Lower lobe of right lung (tissue), 2 donors: Measurements from ENCODE around the gene AMMECR1L. TPM values are rescaled to one million over a fixed set of nuclear protein-coding genes. Genes with fewer than 3 reads are reported as not detected.
"Not testable (repeated sequence)": the region's sequence is repeated elsewhere in the genome, so short reads cannot be mapped to it uniquely, and the experiment has no call there.

Experiments used
- ATAC-seq, 2 donors: fragments of 200-7000 bp; cut with Tn5 transposase; one replicate each; pipeline ENCODE4 v1.9.1; 2020 to 2022; ENCODE audit warnings: mild to moderate bottlenecking in 2 of 2, moderate library complexity in 2 of 2
- DNase-seq: peaks from one replicate; pipeline ENCODE4 v3.0.0-alpha.2; 2020
- H3K27ac ChIP-seq: fragments of 200-600 bp; one replicate; pipeline ENCODE4 v1.8.0; 2022
- H3K27me3 ChIP-seq: fragments of 200-600 bp; one replicate; pipeline ENCODE4 v1.8.0; 2022; ENCODE audit warnings: low read depth
- H3K36me3 ChIP-seq: fragments of 200-600 bp; one replicate; pipeline ENCODE4 v1.8.0; 2022; ENCODE audit warnings: mild to moderate bottlenecking
- H3K4me1 ChIP-seq: fragments of 200-600 bp; one replicate; pipeline ENCODE4 v1.8.0; 2022
- H3K4me3 ChIP-seq: fragments of 200-600 bp; one replicate; pipeline ENCODE4 v1.8.0; 2022; ENCODE audit warnings: mild to moderate bottlenecking
- H3K9me3 ChIP-seq: fragments of 200-600 bp; one replicate; pipeline ENCODE4 v1.8.0; 2022
- intact Hi-C: fragments of 100-400 bp; cut with DNase I; formaldehyde crosslinking; loops from one replicate; pipeline ENCODE4 v1.11.0; 2022
- total RNA-seq: library from RNA; stranded (reverse); fragmentation: NEBNext Ultra II Directional; extraction: Animal tissue kit (Norgen Biotek cat#: 25700); gene quantifications from one replicate; pipeline ENCODE4 v1.2.1, GENCODE V29; 2021
- TF ChIP-seq, protein P1 (sequence below): fragments of 200-600 bp; IDR thresholded peaks from one replicate; pipeline ENCODE4 v1.8.0; 2022; ENCODE audit warnings: antibody characterized with exemption, mild to moderate bottlenecking
- donor health status: DM: no; HTN: yes; CAD: no; lungs with severe emphysema.

AMMECR1L gene
- total RNA-seq, 1 donor from 2014 or later, result 14.8 TPM

DNA sequence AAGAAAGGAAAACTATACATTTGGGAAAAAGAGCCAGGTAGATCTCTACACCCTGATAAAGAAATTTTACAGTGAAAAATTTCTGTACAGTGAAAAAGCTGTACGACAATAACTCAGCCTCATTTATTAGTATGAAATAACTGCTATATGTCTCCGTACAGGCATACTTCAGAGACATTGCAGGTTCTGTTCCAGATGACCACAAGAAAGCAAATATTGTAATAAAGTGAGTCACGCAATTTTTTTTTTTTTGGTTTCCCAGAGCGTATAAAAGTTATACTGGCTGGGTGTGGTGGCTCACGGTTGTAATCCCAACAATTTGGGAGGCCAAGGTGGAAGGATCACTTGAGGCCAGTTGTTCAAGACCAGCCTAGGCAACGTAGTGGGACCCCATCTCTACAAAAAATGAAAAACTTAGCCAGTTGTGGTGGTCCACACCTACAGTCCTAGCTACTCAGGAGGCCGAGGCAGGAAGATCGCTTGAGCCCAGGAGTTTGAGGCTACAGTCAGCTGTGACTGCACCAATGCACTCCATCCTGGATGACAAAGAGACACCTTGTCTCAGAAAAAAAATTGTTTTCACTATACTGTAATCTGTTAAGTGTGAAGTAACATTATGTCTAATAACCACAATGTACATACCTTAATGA lies 28.2 kb upstream of the AMMECR1L start:
- no peak for DNase-seq
- Histone ChIP-seq H3K36me3 (no peaks in the 10 kb centered on the region), H3K9me3 (no peaks in the 10 kb centered on the region), H3K27me3 (no peaks in the 10 kb centered on the region), H3K27ac (no peak overlapping the region), H3K4me3 (no peak overlapping the region), H3K4me1 (no peaks in the 10 kb centered on the region)
- intact Hi-C loops, result no loop called here
- no peak for ATAC-seq
- TF ChIP-seq, protein P1, sequence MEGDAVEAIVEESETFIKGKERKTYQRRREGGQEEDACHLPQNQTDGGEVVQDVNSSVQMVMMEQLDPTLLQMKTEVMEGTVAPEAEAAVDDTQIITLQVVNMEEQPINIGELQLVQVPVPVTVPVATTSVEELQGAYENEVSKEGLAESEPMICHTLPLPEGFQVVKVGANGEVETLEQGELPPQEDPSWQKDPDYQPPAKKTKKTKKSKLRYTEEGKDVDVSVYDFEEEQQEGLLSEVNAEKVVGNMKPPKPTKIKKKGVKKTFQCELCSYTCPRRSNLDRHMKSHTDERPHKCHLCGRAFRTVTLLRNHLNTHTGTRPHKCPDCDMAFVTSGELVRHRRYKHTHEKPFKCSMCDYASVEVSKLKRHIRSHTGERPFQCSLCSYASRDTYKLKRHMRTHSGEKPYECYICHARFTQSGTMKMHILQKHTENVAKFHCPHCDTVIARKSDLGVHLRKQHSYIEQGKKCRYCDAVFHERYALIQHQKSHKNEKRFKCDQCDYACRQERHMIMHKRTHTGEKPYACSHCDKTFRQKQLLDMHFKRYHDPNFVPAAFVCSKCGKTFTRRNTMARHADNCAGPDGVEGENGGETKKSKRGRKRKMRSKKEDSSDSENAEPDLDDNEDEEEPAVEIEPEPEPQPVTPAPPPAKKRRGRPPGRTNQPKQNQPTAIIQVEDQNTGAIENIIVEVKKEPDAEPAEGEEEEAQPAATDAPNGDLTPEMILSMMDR, result no peak

DNA sequence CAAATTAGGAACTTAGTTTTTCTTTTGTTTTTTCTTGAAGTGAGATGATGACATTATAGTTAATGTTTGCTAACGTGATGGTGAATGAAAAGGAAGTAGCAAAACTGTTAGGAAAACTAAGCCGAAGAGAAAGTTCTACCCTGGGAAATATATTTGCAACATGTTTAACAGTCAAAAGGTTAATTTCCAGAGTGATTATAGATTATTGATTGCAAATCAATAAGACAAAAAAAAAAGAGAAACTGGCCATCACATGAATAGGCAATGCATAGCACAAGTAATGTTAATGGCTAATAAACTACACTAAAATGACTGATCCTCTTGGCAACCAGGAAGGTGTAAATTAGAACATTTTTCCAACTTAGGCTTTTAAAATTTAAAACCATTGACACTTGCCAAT lies 26.0 kb upstream of the AMMECR1L start:
- DNase-seq, result no peak
- TF ChIP-seq, protein P1, result no peak
- ATAC-seq, result no peak
- Histone ChIP-seq H3K36me3 (no peaks in the 10 kb centered on the region), H3K9me3 (no peaks in the 10 kb centered on the region), H3K4me1 (no peaks in the 10 kb centered on the region), H3K27me3 (peaks cover 4% of the 10 kb centered on the region), H3K27ac (no peak overlapping the region), H3K4me3 (no peak overlapping the region)
- intact Hi-C loops, result no loop called here

DNA sequence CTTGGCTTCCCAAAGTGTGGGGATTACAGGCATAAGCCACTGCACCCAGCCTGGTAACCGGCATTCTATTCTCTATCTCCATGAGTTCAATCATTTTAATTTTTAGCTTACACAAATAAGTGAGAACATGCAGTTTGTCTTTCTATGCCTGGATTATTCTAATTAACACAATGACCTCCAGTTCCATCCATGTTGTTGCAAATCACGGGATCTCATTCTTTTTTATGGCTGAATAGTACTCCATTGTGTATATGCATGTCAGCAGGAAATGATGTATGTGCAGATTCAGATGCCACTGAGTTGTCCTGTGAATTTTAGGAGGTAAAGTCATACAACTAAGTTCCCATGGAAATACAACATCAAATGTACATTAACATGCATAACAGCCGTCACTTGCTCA lies 24.7 kb upstream of the AMMECR1L start:
- H3K36me3 ChIP-seq, result no peaks in the 10 kb centered on the region
- H3K27me3 ChIP-seq, result peaks cover 4% of the 10 kb centered on the region
- no peak overlapping the region for H3K27ac ChIP-seq
- ATAC-seq (no peak), DNase-seq (no peak)
- no peaks in the 10 kb centered on the region for H3K4me1 ChIP-seq
- no peak overlapping the region for H3K4me3 ChIP-seq
- H3K9me3 ChIP-seq, result no peaks in the 10 kb centered on the region
- intact Hi-C loops, result no loop called here
- TF ChIP-seq, protein P1, result no peak

DNA sequence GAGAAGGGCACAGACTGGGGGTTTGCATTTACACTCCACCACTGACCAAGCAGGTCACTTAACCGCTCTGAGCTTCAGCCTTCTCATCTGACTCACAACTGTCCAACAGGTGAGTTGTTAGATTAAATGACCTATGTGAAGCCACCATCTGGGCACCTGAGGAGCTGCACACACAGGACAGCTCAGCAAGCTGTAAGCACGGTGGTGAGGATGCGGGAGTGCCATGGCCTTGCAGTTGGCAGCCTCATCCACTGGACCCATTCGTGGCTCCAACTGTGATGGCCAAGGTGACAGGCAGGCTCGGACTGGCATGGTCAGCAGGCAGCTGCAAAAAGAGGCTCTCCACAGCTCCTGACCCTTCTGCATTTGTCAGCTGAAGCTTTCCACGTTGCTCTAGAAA lies 23.3 kb upstream of the AMMECR1L start:
- no peak for DNase-seq
- Histone ChIP-seq H3K27me3 (peaks cover 4% of the 10 kb centered on the region), H3K4me3 (no peak overlapping the region), H3K9me3 (no peaks in the 10 kb centered on the region), H3K4me1 (no peaks in the 10 kb centered on the region), H3K36me3 (no peaks in the 10 kb centered on the region), H3K27ac (no peak overlapping the region)
- ATAC-seq, result no peak
- TF ChIP-seq, protein P1, result no peak
- intact Hi-C loops, result no loop called here

DNA sequence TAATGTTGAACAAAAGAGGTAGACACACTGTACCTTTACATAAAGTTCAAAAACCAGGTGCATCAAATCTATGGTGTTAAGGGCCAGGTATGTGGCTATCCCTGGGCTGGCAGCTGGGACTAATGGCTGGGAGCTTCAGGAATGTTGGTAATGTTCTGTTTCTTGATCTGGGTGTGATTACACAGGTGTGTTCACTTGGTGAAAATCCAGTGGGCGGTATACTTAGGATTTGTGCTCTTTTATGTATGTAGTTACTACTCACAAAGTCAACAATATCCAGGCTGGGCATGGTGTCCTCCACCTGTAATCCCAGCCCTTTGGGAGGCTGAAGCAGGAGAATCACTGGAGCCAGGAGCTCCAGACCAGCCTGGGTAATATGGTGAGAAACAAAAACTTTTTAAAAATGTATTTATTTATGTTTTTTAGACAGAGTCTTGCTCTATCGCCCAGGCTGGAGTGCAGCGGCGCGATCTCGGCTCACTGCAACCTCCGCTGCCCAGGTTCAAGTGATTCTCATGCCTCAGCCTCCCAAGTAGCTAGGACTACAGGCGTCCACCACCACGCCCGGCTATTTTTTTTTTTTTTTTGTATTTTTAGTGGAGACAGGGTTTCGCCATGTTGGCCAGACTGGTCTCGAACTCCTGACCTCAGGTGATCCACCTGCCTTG lies 22.1 kb upstream of the AMMECR1L start:
- DNase-seq, H3K36me3 ChIP-seq, H3K4me1 ChIP-seq, H3K4me3 ChIP-seq, H3K9me3 ChIP-seq, ATAC-seq, H3K27me3 ChIP-seq, intact Hi-C loops, H3K27ac ChIP-seq: not testable (repeated sequence)

DNA sequence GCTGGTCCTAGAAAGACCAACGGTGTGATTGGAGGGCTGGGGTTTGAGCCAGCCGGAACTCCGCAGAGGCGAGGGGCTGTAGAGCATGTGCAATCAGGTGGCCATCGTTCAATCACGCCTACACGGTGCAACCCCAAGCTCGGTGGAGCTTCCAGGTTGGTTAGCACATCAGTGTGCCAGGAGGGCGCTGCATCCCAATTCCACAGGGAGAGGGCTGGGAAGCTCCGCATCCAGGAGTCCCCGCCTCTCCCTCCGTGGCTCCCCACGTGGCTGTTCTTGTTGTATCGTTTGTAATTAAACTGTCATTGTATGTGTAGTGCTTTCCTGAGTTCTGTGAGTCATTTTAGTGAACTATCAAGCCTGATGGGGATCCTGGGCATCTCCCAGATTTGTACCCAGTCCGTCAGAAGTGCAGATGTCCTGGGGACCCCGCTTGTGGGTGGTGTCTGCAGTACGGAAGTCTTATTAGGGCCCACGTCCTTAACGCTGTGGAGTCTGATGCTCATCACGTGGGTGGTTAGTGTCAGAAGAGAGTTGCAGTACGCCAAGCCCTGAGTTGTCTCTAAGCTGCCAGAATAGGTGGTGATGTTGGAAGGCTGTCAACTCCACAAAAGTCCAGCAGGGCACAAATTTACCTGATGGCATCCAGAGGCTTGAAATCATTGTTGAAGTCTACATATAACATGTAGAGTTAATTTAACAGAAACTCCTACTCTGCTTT lies 20.6 kb upstream of the AMMECR1L start:
- Histone ChIP-seq H3K4me3 (no peak overlapping the region), H3K27me3 (peaks cover 4% of the 10 kb centered on the region), H3K36me3 (no peaks in the 10 kb centered on the region), H3K27ac (no peak overlapping the region), H3K9me3 (no peaks in the 10 kb centered on the region), H3K4me1 (no peaks in the 10 kb centered on the region)
- TF ChIP-seq, protein P1, result no peak
- ATAC-seq (no peak), DNase-seq (no peak)
- intact Hi-C loops, result no loop called here
